A549 treated with RU486 at 1 μM for 4 hours (cell line): Measurements from ENCODE around the gene DNAH12. TPM values are rescaled to one million over a fixed set of nuclear protein-coding genes. Genes with fewer than 3 reads are reported as not detected.

Experiments
- total RNA-seq: library from RNA; stranded (reverse); fragments of 200-300 nt; extraction: Qiagen RNA extraction; gene quantifications from 5 replicates; pipeline ENCODE4 v1.2.3, GENCODE V29; 2022; ENCODE audit warnings: low read depth

DNAH12 gene
- 0.02 to 0.13 TPM (median 0.04 TPM) in 3 of 5 replicates, not detected in the others for total RNA-seq

GRCh38 chr3:57544181-57545125, at the start of gene DNAH12:
DNAH12 (minus strand) TSS chr3:57544344; CDS start chr3:57542870, 1,474 bp downstream.

GRCh38 chr3:57555738-57556458, 11.8 kb upstream of the DNAH12 start, which contains the start of gene PDE12:
PDE12 (plus strand) TSS chr3:57556274; CDS start chr3:57556380, 106 bp downstream.

GRCh38 chr3:57292159-57292896, 251.8 kb downstream of the DNAH12 start, which contains the start of gene ASB14:
ASB14 (minus strand) TSS chr3:57292685; CDS start chr3:57292033, 652 bp downstream.

Other genes starting within 250 kb of the DNAH12 start
- 12.7 to 16.4 TPM (median 15.8 TPM) in 5 replicates for gene PDE12, start 11.9 kb upstream of the DNAH12 start, total RNA-seq
- gene ARF4, start 53.0 kb upstream of the DNAH12 start, total RNA-seq, result 159 to 174 TPM (median 167 TPM) in 5 replicates
- gene DENND6A, start 148.7 kb upstream of the DNAH12 start, total RNA-seq, result 4.6 to 7.6 TPM (median 7.0 TPM) in 5 replicates
- gene SLMAP, start 212.0 kb upstream of the DNAH12 start, total RNA-seq, result 16.9 to 25.0 TPM (median 24.7 TPM) in 5 replicates